K562 treated with DMSO at 1 percent for 4 hours (cell line): ENCODE results near the gene ATP6V1G3. TPM values are rescaled to one million over a fixed set of nuclear protein-coding genes. Genes with fewer than 3 reads are reported as not detected.

Experiments
- total RNA-seq: library from RNA; unstranded; fragments of 300-600 nt; gene quantifications from 2 replicates; pipeline ENCODE4 v1.2.3, GENCODE V29; 2022; ENCODE audit not compliant: insufficient read depth

The ATP6V1G3 gene, protein sequence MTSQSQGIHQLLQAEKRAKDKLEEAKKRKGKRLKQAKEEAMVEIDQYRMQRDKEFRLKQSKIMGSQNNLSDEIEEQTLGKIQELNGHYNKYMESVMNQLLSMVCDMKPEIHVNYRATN
- total RNA-seq: not detected in 2 replicates

GRCh38 chr1:198540580-198540979 lies at the start of gene ATP6V1G3:
Gene ATP6V1G3 (minus strand): TSS chr1:198540680. CDS start chr1:198540650, 30 bp downstream.

Other genes with a start within 250 kb of the ATP6V1G3 start
- 41.6 and 46.6 TPM in 2 replicates for gene PTPRC, start 98.4 kb upstream of the ATP6V1G3 start, total RNA-seq